ENCODE measurements around the gene GRIK1.

Gene GRIK1

DNA sequence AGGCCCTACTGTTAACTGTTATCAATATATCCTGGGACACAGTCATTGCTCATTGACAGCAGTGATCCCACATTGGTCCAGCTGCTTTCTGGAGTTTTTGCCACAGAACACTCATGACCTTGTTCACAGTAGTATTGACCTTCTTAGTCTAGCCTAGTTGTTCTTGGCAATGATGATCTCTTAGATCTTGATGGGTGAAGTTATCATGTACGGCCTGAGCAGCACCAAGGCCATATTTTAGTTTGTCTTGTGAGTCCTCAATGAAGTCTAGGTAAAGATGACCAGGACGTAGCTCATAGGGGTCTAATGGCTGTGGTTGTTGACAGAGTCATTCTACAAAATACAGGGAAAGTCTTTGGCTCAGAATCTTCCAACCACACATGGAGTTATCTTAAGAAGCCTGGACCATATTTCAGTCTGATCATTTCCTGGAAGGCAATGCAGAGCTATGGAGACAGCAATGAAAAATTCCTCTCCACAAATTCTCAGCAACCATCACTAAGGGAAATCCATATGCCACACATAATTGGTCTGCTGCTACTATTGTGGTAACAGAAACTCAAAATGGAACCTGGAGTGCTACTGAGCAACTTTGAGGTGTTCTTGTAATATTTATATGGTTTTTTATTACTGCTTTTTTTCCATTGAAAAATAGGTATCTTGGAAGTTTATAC is 279.6 kb downstream of the GRIK1 start:
- no peak for DNase-seq

- no peak for DNase-seq
These were observed 280.9 kb downstream of the GRIK1 start for GRCh38 chr21:29658934-29659203.

DNA sequence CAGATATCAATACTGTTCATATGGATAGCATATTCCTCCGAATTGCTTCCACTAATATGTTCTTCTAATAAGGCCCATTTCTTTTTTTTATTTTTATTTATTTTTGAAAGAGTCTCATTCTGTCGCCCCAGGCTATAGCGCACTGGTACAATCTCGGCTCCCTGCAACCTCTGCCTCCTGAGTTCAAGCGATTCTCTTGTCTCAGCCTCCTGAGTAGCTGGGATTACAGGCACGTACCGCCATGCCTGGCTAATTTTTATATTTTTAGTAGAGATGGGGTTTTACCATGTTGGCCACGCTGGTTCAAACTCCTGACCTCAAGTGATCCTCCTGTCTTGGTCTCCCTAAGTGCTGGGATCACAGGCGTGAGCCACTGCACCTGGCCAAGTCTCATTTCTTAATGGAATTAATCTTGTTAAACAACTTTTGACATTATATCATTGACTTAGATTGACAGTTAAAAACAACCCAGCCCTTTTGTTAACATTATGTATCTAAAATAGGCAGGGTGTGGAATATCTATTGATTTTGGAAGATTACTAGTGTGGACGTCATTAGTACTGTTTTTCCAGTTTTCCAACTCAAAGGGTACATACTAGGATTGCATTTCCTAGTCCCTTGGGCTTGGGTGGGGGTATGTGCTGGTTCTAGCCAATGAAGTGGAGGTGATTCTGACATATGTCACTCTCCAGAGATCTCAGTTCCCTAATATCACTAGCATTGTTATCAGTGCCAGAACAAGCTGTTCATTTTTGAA is 281.4 kb downstream of the GRIK1 start:
- no peak for DNase-seq

GRCh38 chr21:29657240-29657989 is 282.4 kb downstream of the GRIK1 start:
- DNase-seq, result no peak

DNA sequence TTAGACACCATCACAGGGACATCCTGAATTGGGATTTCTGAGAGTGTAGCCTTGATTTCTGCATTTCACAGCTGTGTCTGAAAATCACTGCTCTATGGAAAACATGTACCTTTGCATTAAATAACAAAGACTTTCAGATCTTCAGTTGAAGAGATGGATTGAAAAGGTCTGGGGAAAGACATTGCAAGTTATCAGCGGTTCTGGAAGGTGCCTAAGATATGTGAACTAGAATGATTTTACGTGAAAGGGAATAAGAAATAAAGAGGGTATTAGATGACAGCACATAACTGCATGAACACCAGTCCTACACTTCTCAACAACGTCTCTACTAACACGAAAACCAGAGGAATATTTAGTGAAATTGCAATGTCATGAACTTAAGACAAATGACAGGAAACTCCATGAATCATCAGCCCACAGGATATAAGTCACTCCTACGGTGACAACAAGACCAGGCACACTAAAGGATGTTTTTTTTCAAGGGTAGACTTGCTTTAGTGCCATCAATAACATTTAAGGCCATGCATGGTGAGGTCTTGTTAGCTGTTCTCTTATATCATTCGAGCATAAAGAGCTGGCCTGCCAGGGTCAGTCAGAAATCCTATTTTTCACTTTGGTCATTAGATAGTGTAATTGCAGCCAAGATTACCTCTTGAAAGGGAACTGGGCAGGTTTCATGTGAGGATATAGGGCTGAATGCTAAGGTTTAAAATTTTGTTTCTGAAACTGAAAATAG is 283.1 kb downstream of the GRIK1 start:
- peak; percentile 23 to 24 for DNase-seq

DNA sequence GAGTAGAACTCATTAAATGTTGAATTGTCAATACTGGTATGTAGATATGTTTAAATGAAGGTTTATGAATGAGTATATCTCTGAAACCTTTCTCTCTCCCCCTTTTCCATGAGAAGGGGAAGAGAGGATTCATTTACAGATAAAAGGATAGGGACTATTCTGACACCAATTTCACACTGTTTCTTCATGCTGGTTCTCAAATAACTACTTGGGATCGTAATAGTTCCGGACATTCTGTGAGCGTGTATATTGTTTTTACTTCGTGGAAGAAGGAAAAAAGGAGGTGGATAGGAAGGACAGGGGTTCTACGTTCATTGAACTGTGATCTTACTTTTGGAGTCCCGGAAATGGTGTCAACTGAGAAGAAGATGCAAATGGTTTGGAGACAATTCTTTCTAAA is 284.2 kb downstream of the GRIK1 start:
- DNase-seq, result no peak

DNA sequence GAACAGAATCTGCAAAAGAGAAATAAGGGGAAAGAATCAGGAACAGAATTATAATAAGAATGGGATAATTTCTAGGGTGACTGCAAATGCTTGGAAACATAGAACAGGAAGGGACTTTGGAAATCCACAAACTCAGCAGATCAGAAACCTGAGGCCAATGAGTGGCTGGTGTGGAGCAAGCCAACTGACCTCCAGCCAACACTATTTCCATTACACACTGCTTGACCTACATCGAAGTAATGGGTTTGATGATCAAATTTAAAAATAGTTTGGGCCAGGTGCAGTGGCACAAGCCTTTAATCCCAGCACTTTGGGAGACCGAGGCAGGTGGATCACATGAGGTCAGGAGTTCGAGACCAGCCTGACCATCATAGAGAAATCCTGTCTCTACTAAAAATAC is 284.9 kb downstream of the GRIK1 start:
- DNase-seq, result no peak

- no peak for DNase-seq
These were observed 285.6 kb downstream of the GRIK1 start for GRCh38 chr21:29654203-29654602.

- no peak for DNase-seq
These were observed 289.2 kb downstream of the GRIK1 start for GRCh38 chr21:29650523-29651022.

GRCh38 chr21:29649406-29649814 is 290.4 kb downstream of the GRIK1 start:
- no peak for DNase-seq

DNA sequence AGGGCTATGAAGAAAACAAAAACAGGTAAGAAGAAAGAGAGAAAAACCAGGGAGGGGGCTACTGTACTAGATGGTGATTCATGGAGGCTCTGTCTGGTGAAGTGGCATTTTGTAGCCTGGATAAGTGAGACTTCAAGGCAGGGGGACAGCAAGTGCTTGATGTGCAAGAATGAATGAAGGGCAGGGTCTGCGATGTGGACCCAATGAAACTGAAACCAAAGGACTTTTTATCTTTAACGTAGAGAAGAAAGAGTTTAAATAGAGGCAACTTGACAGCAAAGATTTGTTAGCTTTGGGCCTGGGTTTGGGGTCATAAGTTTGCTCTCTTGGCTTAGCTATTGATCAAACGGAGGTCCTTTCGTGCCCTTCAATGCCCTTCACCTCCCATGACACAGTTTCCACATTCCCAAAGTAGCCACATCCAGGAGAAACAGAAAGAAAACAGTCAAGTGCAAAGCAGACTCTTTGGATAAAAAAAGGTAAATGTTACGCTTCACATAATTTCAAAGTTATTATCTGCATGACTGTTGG is 291.0 kb downstream of the GRIK1 start:
- DNase-seq, result no peak

- DNase-seq, result no peak
These were observed 292.4 kb downstream of the GRIK1 start for GRCh38 chr21:29647353-29647781.

DNA sequence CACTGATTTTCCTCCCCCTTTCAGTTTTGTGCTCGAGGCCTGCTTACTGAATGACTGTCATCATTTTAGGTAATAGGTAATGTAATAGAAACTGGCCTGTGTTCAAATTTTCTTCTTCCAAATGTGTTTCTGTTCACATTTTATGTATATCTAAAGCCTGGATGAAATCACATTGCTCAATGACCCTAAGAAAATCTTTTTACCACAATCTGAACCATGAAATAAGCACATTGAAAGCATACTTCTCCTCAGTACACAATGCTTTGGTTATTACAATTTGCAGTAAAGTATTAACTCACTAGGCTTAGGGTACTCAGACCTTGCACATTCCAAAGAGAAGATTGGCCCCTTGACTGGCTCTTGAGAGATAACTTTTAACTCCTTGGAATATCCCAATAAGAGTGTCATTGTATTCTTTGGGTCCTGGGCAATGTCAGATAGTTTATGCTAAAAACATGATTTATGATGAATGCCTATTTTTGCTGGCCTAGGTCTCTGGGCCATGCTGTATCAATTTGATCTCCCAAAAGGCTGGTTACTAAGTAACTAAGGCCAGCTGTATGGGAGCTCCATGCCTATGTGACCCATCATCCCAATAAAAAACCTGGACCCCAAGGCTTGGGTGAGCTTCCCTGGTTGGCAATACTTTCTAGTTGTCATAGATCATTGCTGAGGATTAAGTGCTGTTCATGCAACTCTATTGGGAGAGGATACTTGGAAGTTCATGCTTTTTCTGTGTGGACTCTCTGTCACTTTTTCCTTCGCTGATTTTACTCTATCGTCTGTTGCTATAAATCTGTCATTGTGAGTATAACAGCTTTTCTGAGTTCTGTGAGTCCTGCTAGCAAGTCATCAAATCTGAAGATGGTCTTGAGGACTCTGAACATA is 293.9 kb downstream of the GRIK1 start:
- DNase-seq, result no peak

- DNase-seq, result no peak
These were observed 296.5 kb downstream of the GRIK1 start for GRCh38 chr21:29643289-29643688.

DNA sequence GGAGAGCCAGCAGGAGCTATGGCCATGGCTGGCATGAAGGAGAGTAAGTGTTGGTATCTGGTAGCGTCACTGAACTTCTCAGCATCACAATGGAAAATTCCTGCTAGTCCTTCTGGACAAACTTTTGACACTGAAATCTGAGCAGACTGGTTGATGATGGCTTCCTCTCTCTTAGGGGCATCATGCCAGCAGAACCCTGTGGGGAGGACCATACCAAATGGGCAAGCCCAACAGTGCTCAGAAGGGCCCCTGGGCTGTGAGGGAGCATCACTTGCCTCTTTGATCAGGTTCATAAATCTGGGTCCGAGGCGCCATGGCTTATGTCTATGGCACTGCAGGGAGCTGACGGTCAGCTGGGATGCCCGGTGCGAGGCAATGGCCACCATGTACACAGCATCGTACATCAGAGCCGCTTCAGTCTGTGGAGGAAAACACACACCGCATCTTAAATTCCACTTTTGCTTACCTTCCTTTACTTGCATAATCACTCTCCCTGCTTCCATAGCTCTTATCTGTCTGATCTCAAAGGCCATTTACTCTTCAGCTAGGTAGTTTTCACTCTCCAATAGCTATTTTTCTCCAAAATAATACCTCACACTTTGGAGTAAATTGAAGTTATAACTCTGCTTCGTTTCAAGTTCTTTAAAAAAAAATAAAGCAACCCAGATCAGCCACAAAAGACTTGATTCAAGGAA is 297.1 kb downstream of the GRIK1 start:
- DNase-seq, result no peak

DNA sequence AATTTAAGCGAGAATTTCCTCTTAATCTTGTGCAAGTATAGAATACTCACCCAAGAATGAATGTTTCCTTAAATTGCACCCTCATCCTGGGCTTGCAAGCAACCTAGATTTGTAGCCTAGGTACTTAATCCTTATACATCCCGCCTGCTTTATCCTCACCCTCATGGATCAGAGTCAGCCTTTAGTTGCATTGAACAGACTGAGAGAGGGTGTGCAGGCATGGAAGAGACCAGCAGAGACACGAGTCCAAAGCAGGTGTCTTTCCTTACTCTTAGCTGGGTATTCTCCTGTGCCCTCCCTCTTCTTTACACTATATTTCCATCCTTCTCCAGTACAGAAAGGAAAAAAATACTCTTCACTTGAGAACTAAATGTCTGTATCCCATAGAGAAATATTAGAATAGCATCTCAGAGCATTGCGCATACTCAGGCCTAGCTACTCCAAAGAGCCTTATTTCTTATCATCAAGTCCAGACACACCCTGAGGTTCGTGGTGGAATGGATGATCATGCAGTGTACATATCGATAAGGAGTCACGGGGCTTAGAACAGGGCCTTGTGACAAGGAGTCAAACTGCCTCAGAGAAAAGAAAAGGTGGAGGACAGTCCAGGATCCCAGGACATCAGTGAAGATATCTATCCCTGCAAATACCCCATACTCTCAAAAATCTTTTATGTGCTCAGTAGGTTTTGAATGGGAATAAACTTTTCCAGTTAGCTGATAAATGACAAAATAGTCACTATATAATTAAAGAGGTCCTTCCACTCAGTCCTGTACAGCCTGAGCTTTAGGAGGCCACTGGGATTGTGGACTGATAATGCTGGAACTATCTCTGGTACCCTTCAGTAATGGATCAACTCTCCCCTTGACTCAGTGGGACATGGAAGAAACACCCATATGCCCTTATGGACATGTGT is 297.9 kb downstream of the GRIK1 start:
- DNase-seq, result no peak

DNA sequence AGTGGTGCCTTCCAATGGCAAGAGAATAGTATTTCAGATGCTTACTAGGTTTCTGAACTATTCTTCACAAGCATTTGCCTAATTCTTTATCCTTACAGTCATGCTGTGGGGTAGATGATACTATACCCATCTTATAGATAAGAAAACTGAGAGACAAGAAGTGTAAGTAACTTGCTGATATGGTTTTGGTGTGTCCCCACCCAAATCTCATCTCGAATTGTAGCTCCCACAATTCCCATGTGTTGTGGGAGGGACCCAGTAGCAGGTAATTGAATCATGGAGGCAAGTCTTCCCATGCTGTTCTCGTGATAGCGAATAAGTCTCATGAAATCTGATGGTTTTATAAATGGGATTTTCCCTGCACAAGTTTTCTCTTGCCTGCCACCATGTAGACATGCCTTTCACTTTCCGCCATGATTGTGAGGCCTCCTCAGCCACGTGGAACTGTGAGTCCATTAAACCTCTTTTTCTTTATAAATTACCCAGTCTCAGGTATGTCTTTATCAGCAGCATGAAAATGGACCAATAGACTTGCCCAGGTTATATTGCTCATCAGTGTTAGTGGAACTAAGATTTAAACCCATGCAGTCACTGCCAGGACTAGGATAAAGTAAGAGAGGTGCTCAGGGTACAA is 298.7 kb downstream of the GRIK1 start:
- DNase-seq, result no peak

GRCh38 chr21:29640080-29640508 is 299.7 kb downstream of the GRIK1 start:
- no peak for DNase-seq

DNA sequence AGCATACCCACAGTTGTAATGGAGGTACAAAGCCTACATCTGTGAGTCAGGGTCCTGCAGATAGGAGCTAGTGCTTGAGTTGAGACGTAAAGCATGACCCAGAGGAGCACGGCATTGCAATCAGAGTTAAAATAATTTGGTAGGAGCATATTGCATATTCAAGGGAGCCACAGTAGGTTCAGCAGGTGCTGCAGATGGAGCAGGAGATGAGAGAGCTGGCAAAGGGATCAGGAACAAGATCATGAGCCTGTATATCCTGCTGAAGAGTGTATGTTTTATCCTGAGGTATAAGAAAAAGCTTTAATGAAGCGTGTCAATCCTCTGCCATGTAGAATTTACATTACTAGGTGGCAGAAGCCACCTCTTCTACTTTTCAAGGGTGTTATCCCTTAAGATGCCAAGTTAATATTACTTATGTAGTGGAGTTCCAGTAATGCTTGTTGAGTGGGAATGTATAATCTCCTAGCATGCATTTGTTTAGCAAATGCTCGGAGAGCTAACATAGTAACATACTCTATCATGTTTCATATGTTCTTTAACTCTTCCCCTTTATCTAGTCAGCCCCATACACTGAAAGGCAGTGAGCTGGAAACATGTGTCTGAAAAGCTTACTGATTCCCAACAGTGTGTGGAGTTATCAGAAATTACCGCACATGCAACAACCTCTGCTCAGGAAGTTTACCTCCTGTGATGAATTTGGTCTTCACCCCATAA is 300.3 kb downstream of the GRIK1 start:
- no peak for DNase-seq

Data from activated T-cell treated with anti-CD3 and anti-CD28 coated beads, Interleukin-2, amount 50 U/mL, for 48 hours (primary cell).